H9 (cell line): ENCODE data around the gene PRKCB. TPM values are rescaled to one million over a fixed set of nuclear protein-coding genes. Genes with fewer than 3 reads are reported as not detected.

Source experiments
- DNase-seq: peaks from one replicate; pipeline ENCODE4 v3.0.0-alpha.2; 2017
- H2AFZ ChIP-seq: one replicate; pipeline ENCODE4 v1.6.1; 2013; ENCODE audit warnings: mild to moderate bottlenecking, low read length, control low read depth, moderate library complexity
- H2AK5ac ChIP-seq: 2 replicates; pipeline ENCODE4 v1.6.1; 2013; ENCODE audit warnings: low read length, control low read depth, mixed read lengths; ENCODE audit not compliant: insufficient read length
- H2BK120ac ChIP-seq: one replicate; pipeline ENCODE4 v1.6.1; 2013; ENCODE audit warnings: low read depth, mild to moderate bottlenecking, low read length, control low read depth, inconsistent platforms; ENCODE audit not compliant: poor library complexity, severe bottlenecking
- H2BK12ac ChIP-seq: 2 replicates; pipeline ENCODE4 v1.6.1; 2013; ENCODE audit warnings: low read length, control low read depth, mixed read lengths, low read depth; ENCODE audit not compliant: insufficient read length
- H2BK15ac ChIP-seq: 2 replicates; pipeline ENCODE4 v1.6.1; 2013; ENCODE audit warnings: low read depth, low read length, control low read depth
- H2BK20ac ChIP-seq: one replicate; pipeline ENCODE4 v1.6.1; 2013; ENCODE audit warnings: low read depth, mild to moderate bottlenecking, low read length, control low read depth, inconsistent platforms; ENCODE audit not compliant: poor library complexity, severe bottlenecking
- H2BK5ac ChIP-seq: 2 replicates; pipeline ENCODE4 v1.6.1; 2013; ENCODE audit warnings: low read length, control low read depth, mixed read lengths; ENCODE audit not compliant: insufficient read length
- H3K14ac ChIP-seq: 2 replicates; pipeline ENCODE4 v1.6.1; 2013; ENCODE audit warnings: low read length, control low read depth; ENCODE audit not compliant: insufficient read depth
- H3K18ac ChIP-seq: 2 replicates; pipeline ENCODE4 v1.6.1; 2013; ENCODE audit warnings: low read depth, mild to moderate bottlenecking, mixed read lengths, low read length, control low read depth; ENCODE audit not compliant: insufficient read length
- H3K23ac ChIP-seq: 2 replicates; pipeline ENCODE4 v1.6.1; 2013; ENCODE audit warnings: low read length, control low read depth, mixed read lengths, low read depth; ENCODE audit not compliant: insufficient read length
- H3K23me2 ChIP-seq: 2 replicates; pipeline ENCODE4 v1.6.1; 2013; ENCODE audit warnings: low read depth, mild to moderate bottlenecking, mixed read lengths, low read length, control low read depth; ENCODE audit not compliant: insufficient read length, poor library complexity, severe bottlenecking
- H3K27ac ChIP-seq: 2 replicates; pipeline ENCODE4 v1.5.1; 2013; ENCODE audit warnings: low read length, control low read depth, mixed read lengths, low read depth; ENCODE audit not compliant: insufficient read length
- H3K27me3 ChIP-seq: 2 replicates; pipeline ENCODE4 v1.6.1; 2013; ENCODE audit warnings: low read length, control low read depth, inconsistent platforms; ENCODE audit not compliant: insufficient read depth
- H3K4ac ChIP-seq: 2 replicates; pipeline ENCODE4 v1.6.1; 2013; ENCODE audit warnings: low read depth, mild to moderate bottlenecking, control low read depth, inconsistent platforms, low read length, moderate library complexity
- H3K4me1 ChIP-seq: 2 replicates; pipeline ENCODE4 v1.6.1; 2013; ENCODE audit warnings: low read length, control low read depth, inconsistent platforms; ENCODE audit not compliant: insufficient read depth
- H3K4me2 ChIP-seq: 2 replicates; pipeline ENCODE4 v1.6.1; 2013; ENCODE audit warnings: low read length, control low read depth, mixed read lengths; ENCODE audit not compliant: insufficient read length, insufficient read depth
- H3K56ac ChIP-seq: 2 replicates; pipeline ENCODE4 v1.6.1; 2013; ENCODE audit warnings: low read depth, mild to moderate bottlenecking, mixed read lengths, low read length, control low read depth; ENCODE audit not compliant: insufficient read length
- H3K79me1 ChIP-seq: 2 replicates; pipeline ENCODE4 v1.6.1; 2013; ENCODE audit warnings: low read depth, mild to moderate bottlenecking, moderate library complexity, low read length, control low read depth, inconsistent platforms; ENCODE audit not compliant: insufficient read depth, poor library complexity, severe bottlenecking
- H3K79me2 ChIP-seq: 2 replicates; pipeline ENCODE4 v1.6.1; 2013; ENCODE audit warnings: low read length, control low read depth, inconsistent platforms; ENCODE audit not compliant: insufficient read depth
- H3K9ac ChIP-seq: 2 replicates; pipeline ENCODE4 v1.6.1; 2013; ENCODE audit warnings: low read length, control low read depth, mixed read lengths; ENCODE audit not compliant: insufficient read length; ENCODE audit errors: extremely low read depth
- H3K9me3 ChIP-seq: one replicate; pipeline ENCODE4 v1.6.1; 2013; ENCODE audit warnings: low read depth, low read length, inconsistent platforms; ENCODE audit not compliant: control insufficient read depth
- H3T11ph ChIP-seq: one replicate; pipeline ENCODE4 v1.6.1; 2013; ENCODE audit warnings: mild to moderate bottlenecking, low read length, control low read depth, inconsistent platforms
- H4K20me1 ChIP-seq: one replicate; pipeline ENCODE4 v1.6.1; 2013; ENCODE audit not compliant: control insufficient read depth, insufficient read length, insufficient read depth
- H4K5ac ChIP-seq: 2 replicates; pipeline ENCODE4 v1.6.1; 2013; ENCODE audit warnings: low read depth, mild to moderate bottlenecking, mixed read lengths, low read length, control low read depth; ENCODE audit not compliant: insufficient read length
- H4K8ac ChIP-seq: replicated peaks from 2 replicates; pipeline ENCODE4 v1.6.1; 2013; ENCODE audit warnings: low read length, control low read depth, mixed read lengths, low read depth; ENCODE audit not compliant: insufficient read length
- H4K91ac ChIP-seq: 2 replicates; pipeline ENCODE4 v1.6.1; 2013; ENCODE audit warnings: low read depth, mild to moderate bottlenecking, moderate library complexity, mixed read lengths, low read length, control low read depth; ENCODE audit not compliant: insufficient read length
- H3K27ac Mint-ChIP-seq, 3 experiments: 2 replicates in 2 of 3; 3 replicates in 1 of 3; pipeline ENCODE4 v1.8.0; 2020 to 2021; ENCODE audit warnings: mixed read lengths in 3 of 3, mild to moderate bottlenecking in 1 of 3, moderate library complexity in 1 of 3
- H3K27me3 Mint-ChIP-seq: 2 replicates; pipeline ENCODE4 v1.8.0; 2021; ENCODE audit warnings: low read depth, mild to moderate bottlenecking, moderate library complexity, mixed read lengths
- H3K36me3 Mint-ChIP-seq, 3 experiments: 2 replicates in 2 of 3; 3 replicates in 1 of 3; pipeline ENCODE4 v1.8.0; 2020 to 2021; ENCODE audit warnings: low read depth in 3 of 3, mixed read lengths in 3 of 3; ENCODE audit not compliant: insufficient read depth in 1 of 3
- H3K4me1 Mint-ChIP-seq, 2 experiments: 2 replicates each; pipeline ENCODE4 v1.8.0; 2020; ENCODE audit warnings: mixed read lengths in 2 of 2
- H3K4me3 Mint-ChIP-seq, 2 experiments: 2 replicates in 1 of 2; 3 replicates in 1 of 2; pipeline ENCODE4 v1.8.0; 2020 to 2021; ENCODE audit warnings: mild to moderate bottlenecking in 2 of 2, mixed read lengths in 2 of 2, moderate library complexity in 1 of 2
- H3K9me3 Mint-ChIP-seq, 2 experiments: 2 replicates in 1 of 2; 3 replicates in 1 of 2; pipeline ENCODE4 v1.8.0; 2020; ENCODE audit warnings: mild to moderate bottlenecking in 2 of 2, mixed read lengths in 2 of 2, moderate library complexity in 1 of 2
- microRNA-seq: library from miRNA; unstranded; fragments of <30 nt; microRNA quantifications from one replicate; pipeline ENCODE4, GENCODE V29; 2020; ENCODE audit warnings: borderline microRNAs expressed
- total RNA-seq: library from RNA; stranded (reverse); gene quantifications from 2 replicates; pipeline ENCODE4 v1.2.1, GENCODE V29; 2021
- TF ChIP-seq, protein P1 (sequence below): fragments of 200-600 bp; sonication (generic); conservative IDR thresholded peaks from 3 replicates; pipeline ENCODE4 v1.8.0; 2021; ENCODE audit warnings: antibody characterized with exemption, mild to moderate bottlenecking

The PRKCB gene
- total RNA-seq, 1 experiment from 2014 or later: 7.0 TPM

GRCh38 chr16:24262816-24263215 lies 427.0 kb downstream of the PRKCB start:
- no peak overlapping the region for H2BK20ac ChIP-seq
- no peaks in the 10 kb centered on the region for H3K79me1 ChIP-seq
- no peaks in the 10 kb centered on the region for H3K9me3 ChIP-seq
- no peak overlapping the region for H2AFZ ChIP-seq
- peaks cover 4 to 6% of the 10 kb centered on the region in 2 experiments for H3K4me1 Mint-ChIP-seq
- H3K79me2 ChIP-seq: no peaks in the 10 kb centered on the region
- H3T11ph ChIP-seq: no peak overlapping the region
- no peaks in the 10 kb centered on the region for H3K23me2 ChIP-seq
- H2BK12ac ChIP-seq: no peak overlapping the region
- no peak overlapping the region for H4K5ac ChIP-seq
- H4K8ac ChIP-seq: no peak overlapping the region
- H3K4me3 Mint-ChIP-seq: no peak overlapping the region
- no peak overlapping the region for H2BK15ac ChIP-seq
- H4K91ac ChIP-seq: no peak overlapping the region
- H3K27ac Mint-ChIP-seq: no peak overlapping the region
- no peaks in the 10 kb centered on the region for H3K27me3 ChIP-seq
- H3K4ac ChIP-seq: no peak overlapping the region
- H2BK120ac ChIP-seq: no peak overlapping the region
- no peak overlapping the region for H3K56ac ChIP-seq
- H3K18ac ChIP-seq: no peak overlapping the region
- H3K27me3 Mint-ChIP-seq: peaks cover 22% of the 10 kb centered on the region
- no peaks in the 10 kb centered on the region for H3K36me3 Mint-ChIP-seq
- TF ChIP-seq, protein P1, sequence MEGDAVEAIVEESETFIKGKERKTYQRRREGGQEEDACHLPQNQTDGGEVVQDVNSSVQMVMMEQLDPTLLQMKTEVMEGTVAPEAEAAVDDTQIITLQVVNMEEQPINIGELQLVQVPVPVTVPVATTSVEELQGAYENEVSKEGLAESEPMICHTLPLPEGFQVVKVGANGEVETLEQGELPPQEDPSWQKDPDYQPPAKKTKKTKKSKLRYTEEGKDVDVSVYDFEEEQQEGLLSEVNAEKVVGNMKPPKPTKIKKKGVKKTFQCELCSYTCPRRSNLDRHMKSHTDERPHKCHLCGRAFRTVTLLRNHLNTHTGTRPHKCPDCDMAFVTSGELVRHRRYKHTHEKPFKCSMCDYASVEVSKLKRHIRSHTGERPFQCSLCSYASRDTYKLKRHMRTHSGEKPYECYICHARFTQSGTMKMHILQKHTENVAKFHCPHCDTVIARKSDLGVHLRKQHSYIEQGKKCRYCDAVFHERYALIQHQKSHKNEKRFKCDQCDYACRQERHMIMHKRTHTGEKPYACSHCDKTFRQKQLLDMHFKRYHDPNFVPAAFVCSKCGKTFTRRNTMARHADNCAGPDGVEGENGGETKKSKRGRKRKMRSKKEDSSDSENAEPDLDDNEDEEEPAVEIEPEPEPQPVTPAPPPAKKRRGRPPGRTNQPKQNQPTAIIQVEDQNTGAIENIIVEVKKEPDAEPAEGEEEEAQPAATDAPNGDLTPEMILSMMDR: no peak
- H3K4me2 ChIP-seq: no peak overlapping the region
- H2AK5ac ChIP-seq: no peak overlapping the region
- no peaks in the 10 kb centered on the region for H3K4me1 ChIP-seq
- H3K23ac ChIP-seq: no peak overlapping the region
- H2BK5ac ChIP-seq: no peak overlapping the region
- H3K14ac ChIP-seq: no peak overlapping the region
- no peak overlapping the region for H3K27ac ChIP-seq
- DNase-seq: no peak
- no peaks in the 10 kb centered on the region for H4K20me1 ChIP-seq
- H3K9me3 Mint-ChIP-seq: no peaks in the 10 kb centered on the region; a peak in 1 of 5 replicates
- H3K9ac ChIP-seq: no peak overlapping the region

Small RNAs within 50 kb of the gene (microRNA-seq; reads per million reads assigned to microRNA genes)
- not detected for gene MIR1273H

Other genes with a start within 250 kb of the PRKCB start
- gene NDUFAB1, start 239.7 kb upstream of the PRKCB start, total RNA-seq: 183 and 192 TPM in 2 replicates
- gene PALB2, start 194.7 kb upstream of the PRKCB start, total RNA-seq: 37.7 and 40.3 TPM in 2 replicates
- 114 and 115 TPM in 2 replicates for gene DCTN5, start 194.5 kb upstream of the PRKCB start, total RNA-seq
- gene PLK1, start 157.1 kb upstream of the PRKCB start, total RNA-seq: 138 and 140 TPM in 2 replicates
- 1.2 and 2.1 TPM in 2 replicates for gene ERN2, start 122.8 kb upstream of the PRKCB start, total RNA-seq
- 1.1 and 1.4 TPM in 2 replicates for gene CHP2, start 81.0 kb upstream of the PRKCB start, total RNA-seq